Endothelial cell of umbilical vein (primary cell): Measurements from ENCODE around the gene ERGIC1.

Source experiments
- EZH2 ChIP-seq: IDR thresholded peaks from 2 replicates; pipeline ENCODE4 v1.6.1; 2012; ENCODE audit warnings: borderline replicate concordance, low read depth, mild to moderate bottlenecking, moderate library complexity, low read length, inconsistent platforms; ENCODE audit not compliant: severe bottlenecking
- POLR2A ChIP-seq: IDR thresholded peaks from 2 replicates; pipeline ENCODE4 v1.6.1; 2012; ENCODE audit warnings: low read depth, mild to moderate bottlenecking, control low read depth, low read length
- POLR2AphosphoS5 ChIP-seq: IDR thresholded peaks from 2 replicates; pipeline ENCODE4 v1.6.1; 2012; ENCODE audit warnings: low read depth, mild to moderate bottlenecking, control low read depth, low read length, moderate library complexity; ENCODE audit not compliant: insufficient read depth
- TF ChIP-seq, protein P1 (sequence below), 2 donors: IDR thresholded peaks; 1 replicate in 1 of 2; 2 replicates in 1 of 2; pipeline ENCODE4 v1.5.1; 2011; ENCODE audit warnings: low read length in 2 of 2, mild to moderate bottlenecking in 2 of 2, moderate library complexity in 2 of 2, control low read depth in 1 of 2, inconsistent platforms in 1 of 2, low read depth in 1 of 2; ENCODE audit not compliant: insufficient read depth in 1 of 2; ENCODE audit errors: extremely low read depth in 1 of 2
- TF ChIP-seq, protein P2 (sequence below): IDR thresholded peaks from 2 replicates; pipeline ENCODE4 v1.6.1; 2011; ENCODE audit not compliant: insufficient read depth, insufficient read length

DNA sequence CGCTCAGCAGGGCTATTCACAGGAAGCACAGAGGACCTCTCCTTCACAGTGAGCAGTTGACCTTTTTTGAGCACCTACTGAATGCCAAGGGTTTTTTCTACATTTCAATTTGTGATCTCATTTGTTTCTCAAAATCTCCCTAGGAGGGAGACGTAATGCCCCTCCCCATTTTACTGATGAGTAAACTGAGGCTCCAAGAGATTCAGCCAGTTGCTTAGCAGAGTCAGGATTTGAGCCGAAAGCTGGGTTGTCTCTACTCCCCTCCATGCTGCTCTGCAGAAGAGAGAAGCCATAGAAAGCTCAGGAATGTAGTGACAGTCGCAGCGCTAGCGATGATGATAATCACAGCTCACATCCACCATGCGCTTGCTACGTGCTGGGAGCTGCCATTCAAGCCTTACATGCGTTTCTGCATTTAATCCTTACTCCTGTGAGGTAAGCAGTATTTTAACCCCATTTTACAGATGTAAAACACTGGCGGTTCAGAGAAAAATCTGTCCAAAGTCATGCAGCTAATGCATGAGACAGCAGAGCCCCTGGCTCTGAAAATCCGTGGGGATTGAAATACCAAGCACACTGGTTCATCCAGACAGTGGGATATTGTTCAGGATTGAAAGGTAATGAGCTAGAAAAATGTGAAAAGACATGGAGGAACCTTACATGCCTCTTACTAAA, 33.8 kb downstream of the ERGIC1 start:
- TF ChIP-seq POLR2A (no peak), POLR2AphosphoS5 (no peak), EZH2 (no peak)
- TF ChIP-seq, protein P1, sequence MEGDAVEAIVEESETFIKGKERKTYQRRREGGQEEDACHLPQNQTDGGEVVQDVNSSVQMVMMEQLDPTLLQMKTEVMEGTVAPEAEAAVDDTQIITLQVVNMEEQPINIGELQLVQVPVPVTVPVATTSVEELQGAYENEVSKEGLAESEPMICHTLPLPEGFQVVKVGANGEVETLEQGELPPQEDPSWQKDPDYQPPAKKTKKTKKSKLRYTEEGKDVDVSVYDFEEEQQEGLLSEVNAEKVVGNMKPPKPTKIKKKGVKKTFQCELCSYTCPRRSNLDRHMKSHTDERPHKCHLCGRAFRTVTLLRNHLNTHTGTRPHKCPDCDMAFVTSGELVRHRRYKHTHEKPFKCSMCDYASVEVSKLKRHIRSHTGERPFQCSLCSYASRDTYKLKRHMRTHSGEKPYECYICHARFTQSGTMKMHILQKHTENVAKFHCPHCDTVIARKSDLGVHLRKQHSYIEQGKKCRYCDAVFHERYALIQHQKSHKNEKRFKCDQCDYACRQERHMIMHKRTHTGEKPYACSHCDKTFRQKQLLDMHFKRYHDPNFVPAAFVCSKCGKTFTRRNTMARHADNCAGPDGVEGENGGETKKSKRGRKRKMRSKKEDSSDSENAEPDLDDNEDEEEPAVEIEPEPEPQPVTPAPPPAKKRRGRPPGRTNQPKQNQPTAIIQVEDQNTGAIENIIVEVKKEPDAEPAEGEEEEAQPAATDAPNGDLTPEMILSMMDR (IDR thresholded peaks at IDR 0.05; ENCODE audit: extremely low read depth in 1 of 2, insufficient read depth in 1 of 2, low read depth in 1 of 2, low read length in 2 of 2): no peak
- TF ChIP-seq, protein P2, sequence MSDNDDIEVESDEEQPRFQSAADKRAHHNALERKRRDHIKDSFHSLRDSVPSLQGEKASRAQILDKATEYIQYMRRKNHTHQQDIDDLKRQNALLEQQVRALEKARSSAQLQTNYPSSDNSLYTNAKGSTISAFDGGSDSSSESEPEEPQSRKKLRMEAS: no peak
